BE2C (cell line): ENCODE results near the gene KLHDC9.
A peak's percentile ranks its signal among the peaks of the same experiment; 100 is the strongest.

Source experiments
- DNase-seq: peaks from one replicate; pipeline ENCODE4 v3.0.0-alpha.2; 2020
- H3K27me3 ChIP-seq: fragments of 250-450 bp; sonication (Bioruptor Pico); 2 replicates; pipeline ENCODE4 v1.5.1; 2020; ENCODE audit warnings: mild to moderate bottlenecking
- H3K36me3 ChIP-seq: fragments of 250-450 bp; sonication (Bioruptor Pico); 2 replicates; pipeline ENCODE4 v1.5.1; 2020; ENCODE audit warnings: mild to moderate bottlenecking
- H3K4me1 ChIP-seq: fragments of 250-450 bp; sonication (Bioruptor Pico); 2 replicates; pipeline ENCODE4 v1.5.1; 2020
- H3K4me3 ChIP-seq: 2 replicates; pipeline ENCODE4 v1.5.1; 2011; ENCODE audit warnings: low read depth, low read length
- H3K9me3 ChIP-seq: fragments of 250-450 bp; sonication (Bioruptor Pico); 2 replicates; pipeline ENCODE4 v1.5.1; 2020
- CTCF ChIP-seq: IDR thresholded peaks from 2 replicates; pipeline ENCODE4 v1.5.1; 2012; ENCODE audit warnings: mild to moderate bottlenecking, low read depth, low read length

The KLHDC9 gene

GRCh38 chr1:161081519-161081918, 16.6 kb upstream of the KLHDC9 start:
- Histone ChIP-seq H3K4me3 (no peak overlapping the region), H3K27me3 (no peaks in the 10 kb centered on the region), H3K4me1 (peaks cover 5% of the 10 kb centered on the region), H3K9me3 (no peaks in the 10 kb centered on the region), H3K36me3 (no peaks in the 10 kb centered on the region)
- no peak for TF ChIP-seq CTCF
- no peak for DNase-seq

- DNase-seq: no peak
- H3K36me3 ChIP-seq: no peaks in the 10 kb centered on the region
- no peak for TF ChIP-seq CTCF
- H3K27me3 ChIP-seq: no peaks in the 10 kb centered on the region
- peaks cover 5% of the 10 kb centered on the region for H3K4me1 ChIP-seq
- no peak overlapping the region for H3K4me3 ChIP-seq
- no peaks in the 10 kb centered on the region for H3K9me3 ChIP-seq
Observed at GRCh38 chr1:161082483-161082882, 15.7 kb upstream of the KLHDC9 start.

GRCh38 chr1:161082996-161083747, 15.0 kb upstream of the KLHDC9 start:
- H3K27me3 ChIP-seq: no peaks in the 10 kb centered on the region
- no peak for TF ChIP-seq CTCF
- H3K4me1 ChIP-seq: peaks cover 5% of the 10 kb centered on the region
- no peaks in the 10 kb centered on the region for H3K36me3 ChIP-seq
- no peaks in the 10 kb centered on the region for H3K9me3 ChIP-seq
- DNase-seq: peak; percentile 35
- H3K4me3 ChIP-seq: no peak overlapping the region

GRCh38 chr1:161083748-161084596, 14.2 kb upstream of the KLHDC9 start:
- Histone ChIP-seq H3K4me1 (peaks cover 5% of the 10 kb centered on the region), H3K36me3 (no peaks in the 10 kb centered on the region), H3K4me3 (no peak overlapping the region), H3K9me3 (no peaks in the 10 kb centered on the region), H3K27me3 (no peaks in the 10 kb centered on the region)
- DNase-seq: no peak
- TF ChIP-seq CTCF: no peak

- no peaks in the 10 kb centered on the region for H3K9me3 ChIP-seq
- H3K36me3 ChIP-seq: no peaks in the 10 kb centered on the region
- peaks cover 5% of the 10 kb centered on the region for H3K4me1 ChIP-seq
- TF ChIP-seq CTCF: no peak
- no peak overlapping the region for H3K4me3 ChIP-seq
- DNase-seq: no peak
- no peaks in the 10 kb centered on the region for H3K27me3 ChIP-seq
Observed at GRCh38 chr1:161084597-161084988, 13.6 kb upstream of the KLHDC9 start.

GRCh38 chr1:161085165-161085564, 13.0 kb upstream of the KLHDC9 start:
- H3K4me1 ChIP-seq: peaks cover 5% of the 10 kb centered on the region
- H3K4me3 ChIP-seq: no peak overlapping the region
- no peaks in the 10 kb centered on the region for H3K36me3 ChIP-seq
- TF ChIP-seq CTCF: no peak
- no peaks in the 10 kb centered on the region for H3K27me3 ChIP-seq
- DNase-seq: no peak
- H3K9me3 ChIP-seq: no peaks in the 10 kb centered on the region
